Measurements from ENCODE around the gene NVL.
"Not testable (repeated sequence)": the region's sequence is repeated elsewhere in the genome, so short reads cannot be mapped to it uniquely, and the experiment has no call there.

GRCh38 chr1:224352436-224353085 lies 22.6 kb upstream of the NVL start:
- not testable (repeated sequence) for TF ChIP-seq POLR2A (IDR thresholded peaks at IDR 0.05; ENCODE audit: low read length); GATA1 (IDR thresholded peaks at IDR 0.05; ENCODE audit: low read depth, low read length)
